GM18511 (cell line): ENCODE results near the gene FCRL4.

ENCODE experiments used
- ATAC-seq: cut with Tn5 transposase; IDR thresholded peaks from one replicate; pipeline ENCODE4 v1.9.1; 2021; ENCODE audit warnings: mild to moderate bottlenecking, moderate library complexity; ENCODE audit not compliant: unreplicated experiment

Gene FCRL4

DNA sequence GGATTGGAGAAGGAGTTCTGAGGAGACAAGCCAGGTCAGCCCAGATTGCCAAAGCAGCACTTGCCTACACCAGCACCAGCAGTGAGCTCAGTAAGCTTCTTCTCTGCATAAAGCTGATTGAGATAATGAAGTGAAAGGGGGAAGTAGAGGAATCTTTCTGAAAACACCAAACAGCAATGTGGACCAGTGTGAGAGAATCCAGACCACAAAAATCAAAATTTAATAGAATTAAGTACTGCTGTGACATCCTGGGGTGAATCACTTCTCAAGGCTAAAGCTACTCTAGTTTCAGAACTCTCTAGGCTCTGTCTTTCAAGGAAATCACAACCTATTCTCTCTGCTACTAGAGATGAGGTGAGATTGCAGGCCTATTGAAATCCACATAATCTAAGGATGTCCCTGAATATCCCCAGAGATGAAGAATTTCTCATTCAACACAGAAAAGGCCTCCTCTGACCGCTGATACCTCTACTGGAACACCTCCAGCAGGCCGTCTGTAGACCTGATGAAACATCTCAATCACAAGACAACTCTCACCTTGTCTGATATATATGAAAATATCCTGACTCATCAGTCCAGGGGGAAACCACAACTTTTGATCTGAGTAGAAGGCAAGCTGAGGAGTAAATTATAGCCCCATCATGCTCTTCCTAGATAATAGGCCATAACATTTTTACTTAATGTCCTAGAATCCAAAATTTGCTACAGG lies at the start of gene FCRL4:
Gene FCRL4 (minus strand): TSS at position 127 of the 709 bp plus-strand sequence. CDS start 141 bp downstream, outside the sequence.
- ATAC-seq = peak; percentile 78

DNA sequence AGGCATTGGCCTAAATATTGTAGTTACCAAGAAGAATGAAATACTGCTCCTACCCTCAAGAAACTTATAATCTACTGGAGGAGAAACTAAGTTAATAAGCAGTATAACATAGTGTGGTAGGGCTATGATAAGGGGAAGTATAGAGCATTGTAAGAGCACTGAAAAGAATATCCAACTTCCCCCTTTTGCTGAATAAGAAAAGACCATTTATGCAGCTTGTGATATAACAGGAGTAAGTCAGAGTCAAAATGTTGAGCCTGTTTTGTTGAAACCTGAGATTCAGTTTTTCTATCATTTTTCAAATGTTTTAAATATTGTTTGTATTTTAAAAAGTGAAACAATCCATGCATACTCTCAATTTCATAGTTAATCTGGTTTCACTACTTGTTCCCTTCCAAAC lies 48.3 kb upstream of the FCRL4 start:
- ATAC-seq = no peak

DNA sequence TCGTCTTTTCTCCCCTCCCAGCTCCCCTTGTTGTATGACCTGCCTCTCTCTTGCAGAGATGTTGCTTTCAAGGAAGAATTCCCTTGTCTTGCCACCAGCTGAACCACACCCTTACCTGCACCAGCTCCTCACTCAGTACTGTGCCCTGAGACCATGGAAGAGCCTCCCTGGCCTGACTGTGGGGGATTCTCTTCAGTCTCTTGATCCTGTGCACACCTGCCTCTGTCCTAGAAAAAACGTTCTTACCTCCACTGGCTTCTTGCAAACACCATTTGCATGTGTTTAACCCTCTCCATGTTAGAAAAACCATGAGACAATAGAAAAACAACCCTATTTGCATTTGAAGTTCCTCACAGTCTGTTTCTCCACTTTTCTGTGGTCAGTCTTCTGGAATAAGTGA lies 43.3 kb upstream of the FCRL4 start:
- ATAC-seq = no peak

DNA sequence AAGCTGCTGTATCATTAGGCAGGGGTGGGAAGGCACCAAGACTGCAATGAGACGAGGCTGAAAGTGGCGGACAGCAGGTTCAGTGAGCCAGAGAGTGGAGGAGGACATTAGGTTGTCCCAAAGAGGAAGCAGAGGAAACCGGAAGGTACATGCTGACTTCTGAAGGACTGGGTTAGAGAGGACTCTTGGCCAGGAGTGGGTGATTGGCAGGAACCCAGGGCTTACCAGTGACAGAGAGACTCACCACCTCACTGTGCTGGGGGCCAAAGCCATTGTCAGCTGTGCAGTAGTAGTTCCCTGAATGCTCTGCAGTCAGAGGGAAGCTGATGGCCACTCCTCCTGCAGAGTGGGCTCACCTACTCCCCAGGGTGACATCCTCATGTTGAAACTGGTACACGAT lies 41.9 kb upstream of the FCRL4 start:
- no peak for ATAC-seq

DNA sequence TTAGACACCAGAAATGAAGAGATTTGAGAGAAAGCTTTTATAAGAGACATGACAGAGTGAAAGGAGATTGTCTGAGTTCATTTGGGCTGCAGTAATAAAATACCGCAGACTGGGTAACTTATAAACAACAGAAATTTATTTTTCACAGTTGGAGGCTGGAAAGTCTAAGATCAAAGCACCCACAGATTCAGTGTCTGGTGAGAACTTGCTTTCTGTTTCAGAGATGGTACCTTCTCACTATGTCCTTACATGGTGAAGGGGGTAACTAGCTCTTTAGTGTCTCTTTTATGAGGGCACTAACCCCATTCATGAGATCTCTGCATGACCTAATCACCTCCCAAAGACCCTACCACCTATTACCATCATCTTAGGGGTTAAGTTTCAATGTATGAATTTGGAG lies 30.9 kb upstream of the FCRL4 start:
- ATAC-seq = no peak

DNA sequence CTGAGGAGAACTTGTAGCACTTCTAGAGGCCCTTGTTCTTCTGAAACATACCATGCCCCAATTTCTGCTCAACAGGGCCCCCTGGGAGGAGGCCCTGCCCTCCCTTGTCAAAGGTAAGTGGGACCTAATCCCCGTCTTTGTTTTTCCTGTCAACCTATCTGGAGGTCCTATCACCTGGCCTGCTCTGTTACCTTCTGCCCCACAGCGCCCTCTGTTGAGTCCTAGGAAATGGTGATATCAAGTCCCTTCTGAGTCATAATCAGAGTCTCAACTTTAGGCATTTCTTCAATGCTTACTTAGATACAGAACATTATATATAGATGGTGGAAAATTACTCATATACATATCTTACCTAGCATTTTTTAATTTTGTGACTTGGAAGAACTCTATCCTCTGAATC lies 28.2 kb upstream of the FCRL4 start:
- ATAC-seq = no peak

DNA sequence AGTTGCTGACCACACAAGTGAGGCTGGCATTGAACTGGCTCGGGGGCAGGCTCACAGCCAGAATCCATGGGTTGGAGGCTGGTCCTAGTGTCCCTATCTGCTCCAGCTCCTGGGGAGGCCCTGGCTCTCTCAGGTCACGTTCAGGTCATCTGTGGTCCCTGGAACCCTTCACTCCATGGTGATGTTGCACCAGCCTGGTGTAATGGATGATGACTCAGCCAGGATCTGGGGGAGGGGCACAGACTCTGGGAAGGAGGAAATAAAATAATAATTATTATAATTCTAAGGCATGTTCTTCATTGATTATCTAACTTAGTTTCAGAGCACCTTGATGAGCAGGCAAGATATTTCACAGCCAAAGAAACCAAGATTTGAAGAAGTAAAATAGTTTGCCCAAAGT lies 26.6 kb upstream of the FCRL4 start:
- no peak for ATAC-seq

DNA sequence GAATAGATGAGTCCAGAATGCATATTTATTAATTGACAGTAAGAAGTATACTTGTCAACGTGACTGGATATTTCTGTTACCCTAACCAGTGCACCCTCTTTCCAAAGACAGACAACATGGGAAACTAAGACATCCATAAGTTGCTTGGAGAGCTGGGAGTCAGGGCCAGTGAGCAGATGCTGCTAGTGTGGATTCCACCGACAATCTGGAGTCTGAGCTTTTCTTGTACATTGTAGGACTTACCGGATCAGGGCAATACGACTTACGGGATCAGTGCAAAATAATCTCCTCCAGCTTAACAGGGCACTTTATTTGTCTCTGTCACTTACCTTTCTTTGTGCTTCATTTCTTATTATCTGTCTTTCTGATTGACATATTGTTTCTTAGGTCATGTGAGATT lies 24.6 kb upstream of the FCRL4 start:
- no peak for ATAC-seq

DNA sequence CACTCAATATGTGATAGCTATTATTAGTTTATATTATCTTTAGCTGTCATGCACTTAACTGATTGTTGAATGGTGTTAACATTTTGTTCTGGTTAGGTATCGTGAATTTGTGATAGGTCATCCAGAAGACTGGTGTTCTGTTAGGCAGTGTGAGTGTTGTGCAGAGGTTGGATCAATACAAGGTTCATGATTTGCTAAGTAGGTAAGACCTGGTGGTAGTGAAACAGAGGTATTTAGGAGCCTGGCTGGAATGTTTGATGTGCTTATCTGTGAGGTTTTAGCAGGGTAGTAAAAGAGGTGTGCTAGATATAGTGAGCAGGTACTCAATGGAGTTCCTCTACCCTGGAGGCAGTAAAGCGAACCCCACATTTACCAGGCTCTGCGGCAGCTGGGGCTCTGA lies 20.3 kb upstream of the FCRL4 start:
- no peak for ATAC-seq

DNA sequence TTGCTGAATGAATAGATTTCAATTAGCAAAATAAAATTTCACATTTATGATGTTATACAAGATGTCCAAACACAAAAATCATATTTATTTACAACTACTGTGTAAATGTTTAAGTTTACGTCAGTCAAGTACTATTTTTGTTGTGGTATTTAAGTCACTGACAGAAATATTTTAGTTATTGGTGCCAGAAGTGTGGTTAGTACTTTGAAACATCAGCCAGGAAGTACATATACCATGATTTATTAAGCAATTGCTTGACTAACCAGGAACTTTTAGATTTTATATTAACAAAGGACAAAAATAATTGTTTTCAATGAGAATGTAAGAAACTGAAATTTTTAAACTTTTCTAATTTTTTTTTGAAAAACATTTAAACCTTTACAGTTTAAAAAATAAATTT lies 2.4 kb upstream of the FCRL4 start:
- ATAC-seq = no peak

DNA sequence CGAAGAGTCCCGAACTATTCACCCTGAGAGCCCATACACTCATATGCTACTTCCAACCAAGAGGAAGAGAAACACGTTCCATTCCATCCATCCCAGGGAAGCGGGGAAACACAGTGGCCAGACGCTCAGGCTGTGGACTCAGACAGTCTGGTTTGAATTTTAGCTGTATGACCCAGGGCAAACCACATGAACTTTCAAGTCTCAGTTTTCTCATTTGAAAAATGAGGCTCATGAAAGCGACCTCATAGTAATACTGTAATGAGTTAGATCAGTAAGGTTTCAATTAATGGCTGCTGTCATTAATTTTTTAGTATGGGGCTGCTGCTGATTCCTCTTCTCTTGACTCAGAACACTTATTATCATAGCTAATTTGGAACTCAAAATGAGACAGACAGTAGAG lies 1.5 kb downstream of the FCRL4 start:
- peak; percentile 46 for ATAC-seq

DNA sequence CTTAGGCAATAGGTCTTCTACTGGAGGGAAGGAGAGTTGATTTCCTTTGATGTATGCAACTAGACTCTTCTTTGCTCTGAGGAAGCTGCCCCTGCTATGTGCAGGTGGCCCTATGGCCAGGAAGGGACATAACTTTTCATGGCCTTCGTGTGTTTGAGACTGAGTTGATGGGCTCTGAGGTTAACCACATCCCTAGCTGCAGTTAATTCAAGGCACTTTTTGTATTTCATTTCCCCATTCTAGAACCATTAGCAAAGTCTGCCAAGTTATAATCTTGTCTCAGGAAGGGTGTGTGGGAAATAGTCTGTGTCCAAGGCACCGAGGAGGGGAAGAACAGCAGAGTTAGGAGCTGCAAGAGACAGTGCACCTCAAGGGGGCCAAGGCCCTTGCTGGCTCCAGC lies 2.5 kb downstream of the FCRL4 start:
- ATAC-seq = peak; percentile 72

DNA sequence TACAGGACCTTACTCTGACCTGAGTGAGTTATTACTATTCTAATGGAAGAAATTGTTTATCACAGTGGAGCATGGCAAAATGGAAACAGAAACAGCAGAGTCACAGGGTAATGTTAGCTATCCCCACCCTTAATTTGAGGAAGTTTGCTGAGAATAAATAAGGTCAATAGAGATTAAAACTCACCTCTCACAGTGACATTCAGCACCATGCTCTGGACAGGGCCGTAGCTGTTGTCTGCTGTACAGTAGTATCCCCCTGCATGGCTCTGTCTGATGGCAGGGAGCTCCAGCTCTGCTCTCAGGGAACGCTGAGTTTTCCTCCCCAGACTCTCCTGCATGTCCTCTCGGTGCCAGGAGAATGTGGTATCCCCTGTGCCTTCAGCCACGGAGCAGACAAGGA lies 11.9 kb downstream of the FCRL4 start:
- ATAC-seq = no peak

DNA sequence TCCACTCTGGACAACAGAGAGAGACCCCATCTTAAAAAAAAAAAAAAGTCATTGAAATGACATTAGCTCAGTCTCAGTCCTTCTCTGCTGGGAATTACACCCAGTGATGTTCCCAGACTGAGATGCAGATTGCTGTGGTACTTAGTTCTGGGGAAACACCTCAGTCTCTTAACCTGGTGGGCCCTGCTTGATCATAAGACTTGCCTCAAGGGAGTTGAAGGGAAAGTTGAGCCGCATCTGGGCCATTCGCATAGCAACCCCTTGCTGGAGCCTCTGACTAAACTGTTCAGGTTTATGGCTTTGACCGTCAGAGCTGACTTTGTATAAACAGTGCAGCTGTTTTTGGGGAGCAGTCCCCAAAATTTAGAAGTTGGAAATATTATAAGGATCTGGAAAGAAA lies 13.4 kb downstream of the FCRL4 start:
- ATAC-seq = no peak

DNA sequence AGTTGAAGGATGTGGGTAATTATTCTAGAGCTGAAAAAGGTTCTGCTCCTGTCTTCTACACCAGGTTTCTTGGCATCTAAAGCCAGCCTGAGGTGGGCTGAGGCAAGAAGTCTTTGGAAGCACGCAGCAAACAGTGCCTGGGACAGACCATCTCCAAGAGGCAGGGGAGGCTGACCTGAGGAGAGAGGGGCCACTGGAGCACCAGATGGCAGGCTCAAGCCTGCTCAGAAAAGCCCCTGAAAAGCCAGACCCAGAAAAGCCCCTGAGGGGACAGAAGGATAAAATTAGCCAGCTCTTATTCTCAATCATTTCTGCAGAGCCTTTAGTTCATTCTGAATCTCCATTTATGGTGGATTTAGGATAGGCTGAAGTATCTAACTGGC lies 17.1 kb downstream of the FCRL4 start:
- ATAC-seq = no peak

DNA sequence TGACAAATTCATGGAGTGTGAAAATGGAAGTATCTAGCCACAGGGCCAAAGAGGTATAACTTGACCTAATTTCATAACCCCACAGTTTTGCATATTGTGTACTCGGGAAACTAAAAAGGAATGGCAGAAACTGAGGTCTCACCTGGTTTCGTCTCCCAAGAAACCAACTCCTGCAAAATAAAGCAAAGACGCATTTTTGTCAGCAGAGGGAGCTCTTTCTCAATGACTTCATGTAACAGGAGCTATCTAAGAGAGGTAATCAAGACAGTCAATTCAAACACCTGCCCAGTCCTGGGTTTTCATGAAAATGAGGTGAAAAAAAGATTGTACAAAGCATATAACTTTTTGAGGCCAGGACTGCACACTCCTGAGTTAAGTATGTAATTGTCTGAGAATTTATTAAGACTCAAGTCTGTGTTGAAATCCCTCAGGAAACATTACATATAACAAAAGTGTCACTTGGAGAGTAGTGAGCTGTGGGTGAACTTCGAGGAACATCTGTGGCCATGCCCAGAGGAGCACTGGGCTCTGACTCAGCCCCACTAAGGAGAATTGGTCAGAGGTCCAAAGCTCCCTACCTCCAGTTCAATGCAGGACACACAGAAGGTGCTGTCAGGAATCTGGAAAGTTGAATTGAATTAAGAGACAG lies 17.6 kb downstream of the FCRL4 start:
- ATAC-seq = no peak

DNA sequence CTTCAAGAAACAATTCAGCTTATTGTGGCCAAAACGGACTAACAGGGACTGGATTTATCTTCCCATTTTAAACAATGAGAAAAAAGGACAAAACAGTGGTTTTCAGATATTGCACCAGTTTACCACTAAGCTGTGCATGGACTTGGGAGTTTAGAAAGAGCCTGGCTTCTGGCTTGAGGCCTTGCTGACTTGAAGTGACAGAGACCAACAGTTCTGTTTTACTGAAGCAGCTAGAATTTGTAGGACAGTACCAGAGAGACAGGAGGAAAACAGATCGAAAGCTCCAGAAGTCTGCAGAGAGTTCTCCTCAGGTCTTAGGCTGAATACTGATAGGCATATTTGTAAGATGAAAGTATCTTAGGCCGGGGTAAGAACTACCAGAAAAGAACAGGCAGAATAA lies 20.5 kb downstream of the FCRL4 start:
- no peak for ATAC-seq

DNA sequence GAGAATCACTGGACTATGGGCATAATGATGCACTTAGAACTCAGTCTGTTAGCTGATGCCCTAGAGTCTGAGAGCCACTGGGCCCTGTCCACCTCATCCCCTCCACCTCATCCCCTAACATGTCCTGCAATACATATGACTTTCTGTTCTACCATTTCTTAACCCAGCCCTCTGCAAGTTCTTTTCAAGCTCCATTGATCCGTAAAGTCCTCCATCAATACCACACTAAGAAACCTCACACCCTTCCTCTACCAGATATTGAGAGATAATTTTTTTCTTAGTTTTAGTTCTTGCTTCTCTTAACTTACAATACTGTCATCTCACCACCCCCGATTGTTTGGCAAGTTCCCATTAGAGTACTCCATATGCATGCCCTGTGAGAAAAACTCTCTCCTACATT lies 22.1 kb downstream of the FCRL4 start:
- peak; percentile 89 for ATAC-seq

DNA sequence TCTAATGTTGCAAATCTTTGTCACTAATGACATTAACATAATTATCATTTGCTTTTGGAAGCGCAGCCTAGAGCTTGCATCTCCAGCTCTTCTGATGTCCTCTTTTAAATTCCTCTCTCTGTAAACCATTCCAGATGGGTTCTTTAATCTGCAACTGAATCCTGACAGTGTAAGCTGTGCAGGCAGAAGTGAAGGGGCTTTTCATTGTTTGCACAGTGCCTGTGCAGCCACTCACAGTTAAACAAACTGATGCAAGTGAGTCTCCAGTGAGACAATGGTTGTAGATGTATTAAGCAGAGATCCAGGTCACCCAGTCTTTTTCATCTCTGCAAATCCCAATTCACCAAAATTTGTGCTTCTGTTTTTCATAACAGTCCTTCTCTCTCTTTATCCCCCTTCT lies 23.0 kb downstream of the FCRL4 start:
- ATAC-seq = no peak

DNA sequence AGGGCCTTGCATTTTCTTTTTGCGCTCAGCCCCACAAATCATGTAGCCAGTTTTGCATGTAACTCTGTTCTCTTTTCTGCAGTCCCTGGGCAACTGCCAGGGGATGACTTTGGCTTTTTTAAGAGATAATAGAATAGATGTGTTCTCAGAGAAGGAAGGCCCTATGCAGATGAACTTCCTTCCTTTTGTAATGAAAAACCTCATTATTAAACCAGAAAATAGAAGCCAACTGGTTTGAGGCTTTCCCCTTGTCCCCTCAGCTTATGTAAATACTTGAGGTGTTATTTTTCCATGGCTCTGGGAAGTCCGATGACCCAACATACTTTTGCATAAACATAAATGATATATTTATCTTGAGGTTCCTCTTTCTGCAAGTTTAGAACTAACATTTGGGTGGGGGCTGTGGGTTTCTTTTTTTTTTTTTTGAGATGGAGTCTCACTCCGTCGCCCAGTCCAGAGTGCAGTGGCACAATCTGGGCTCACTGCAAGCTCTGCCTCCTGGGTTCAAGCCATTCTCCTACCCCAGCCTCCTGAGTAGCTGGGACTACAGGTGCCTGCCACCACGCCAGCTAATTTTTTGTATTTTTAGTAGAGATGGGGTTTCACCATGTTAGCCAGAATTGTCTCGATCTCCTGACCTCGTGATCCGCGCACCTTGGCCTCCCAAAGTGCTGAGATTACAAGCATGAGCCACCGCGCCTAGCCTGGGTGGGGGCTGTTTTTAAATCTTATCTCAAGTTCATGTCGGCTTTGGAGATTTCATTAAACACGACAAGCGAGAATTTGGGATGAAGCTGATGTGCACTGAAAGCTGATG lies 31.2 kb downstream of the FCRL4 start:
- ATAC-seq = peak; percentile 61

DNA sequence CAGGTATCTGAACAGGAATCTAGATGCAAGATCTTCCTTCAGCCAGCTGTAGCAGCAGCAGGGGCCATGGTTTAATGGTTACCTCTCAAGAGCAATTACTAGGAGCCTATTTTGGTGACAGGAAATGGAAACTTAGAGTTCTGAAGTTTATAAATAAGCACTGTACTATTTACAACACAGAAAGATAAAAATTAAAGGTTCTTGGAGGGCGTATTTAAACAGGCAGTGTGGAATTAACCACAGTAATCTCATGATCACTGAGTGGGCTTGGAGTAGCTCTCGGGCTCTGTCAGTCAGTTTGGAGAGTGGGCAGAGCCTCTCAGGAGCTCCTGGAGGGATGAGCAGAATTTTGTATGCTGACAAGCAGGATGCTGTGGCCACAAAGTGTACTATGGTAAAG lies 35.4 kb downstream of the FCRL4 start:
- peak; percentile 75 for ATAC-seq

DNA sequence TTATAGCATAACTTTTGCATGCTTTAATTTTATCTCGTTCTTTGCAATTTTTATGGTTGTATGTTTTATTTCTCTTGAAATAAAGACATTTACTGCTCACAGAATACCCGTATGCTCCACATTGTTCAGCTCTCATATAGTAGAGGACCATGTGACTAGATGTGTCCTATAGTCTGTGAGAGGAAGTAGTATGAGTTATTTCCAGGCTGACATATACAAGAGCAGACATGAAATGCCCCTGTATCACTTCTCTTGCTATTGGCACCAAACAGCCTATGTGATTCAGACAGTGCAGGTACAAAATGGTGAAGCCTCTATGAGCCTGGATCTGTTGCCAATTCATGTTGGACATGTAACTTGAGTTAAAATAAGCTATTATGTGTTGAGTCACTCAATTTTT lies 39.8 kb downstream of the FCRL4 start:
- no peak for ATAC-seq
